HepG2 (cell line): ENCODE data around the gene PRR35. TPM values are rescaled to one million over a fixed set of nuclear protein-coding genes. Genes with fewer than 3 reads are reported as not detected.

ENCODE experiments used
- FOXC1 ChIP-seq: sonication (generic); formaldehyde crosslinking; IDR thresholded peaks from 2 replicates; pipeline ENCODE4 v1.8.0; 2022; ENCODE audit warnings: mild to moderate bottlenecking, missing genetic modification reagents, borderline replicate concordance
- GABPB1 ChIP-seq: IDR thresholded peaks from 2 replicates; pipeline ENCODE4 v1.6.1; 2016; ENCODE audit warnings: mild to moderate bottlenecking, missing genetic modification reagents, moderate library complexity, missing compliant biosample characterization
- KDM3A ChIP-seq: IDR thresholded peaks from 2 replicates; pipeline ENCODE4 v1.6.1; 2018; ENCODE audit warnings: low read depth, missing compliant biosample characterization
- KLF12 ChIP-seq: sonication (generic); formaldehyde crosslinking; IDR thresholded peaks from 2 replicates; pipeline ENCODE4 v1.4.0; 2020; ENCODE audit warnings: missing genetic modification reagents, borderline replicate concordance
- KLF16 ChIP-seq, 2 experiments: sonication (generic) in 1 of 2; formaldehyde crosslinking in 1 of 2; IDR thresholded peaks; 2 replicates each; pipeline versions ENCODE4 v1.6.1 to v1.8.0; 2016 to 2023; ENCODE audit warnings: missing genetic modification reagents in 2 of 2, missing compliant biosample characterization in 1 of 2
- NONO ChIP-seq, 2 experiments: fragments of 450-650 bp in 1 of 2; sonication (generic) in 1 of 2; formaldehyde crosslinking in 1 of 2; IDR thresholded peaks in 1 of 2; conservative IDR thresholded peaks in 1 of 2; 2 replicates each; pipeline versions ENCODE4 v1.6.1 to v1.8.0; 2017 to 2022; ENCODE audit warnings: mild to moderate bottlenecking in 1 of 2, missing genetic modification reagents in 1 of 2, moderate library complexity in 1 of 2
- PHF21A ChIP-seq: sonication (generic); formaldehyde crosslinking; IDR thresholded peaks from 2 replicates; pipeline ENCODE4 v1.5.0; 2020; ENCODE audit warnings: mild to moderate bottlenecking, missing genetic modification reagents
- PPARG ChIP-seq: conservative IDR thresholded peaks from 2 replicates; pipeline ENCODE4 v1.6.1; 2016; ENCODE audit warnings: missing biosample characterization, missing genetic modification reagents
- TBX2 ChIP-seq: sonication (generic); formaldehyde crosslinking; IDR thresholded peaks from 2 replicates; pipeline ENCODE4 v1.5.0; 2020; ENCODE audit warnings: missing genetic modification reagents, mild to moderate bottlenecking, borderline replicate concordance
- THAP11 ChIP-seq: IDR thresholded peaks from 2 replicates; pipeline ENCODE4 v1.6.1; 2016; ENCODE audit warnings: missing biosample characterization, missing genetic modification reagents
- ZFX ChIP-seq: sonication (generic); formaldehyde crosslinking; IDR thresholded peaks from 2 replicates; pipeline ENCODE4 v1.4.0; 2020; ENCODE audit warnings: mild to moderate bottlenecking, low read depth, missing genetic modification reagents, moderate library complexity
- ZMYM2 ChIP-seq: sonication (generic); formaldehyde crosslinking; IDR thresholded peaks from 2 replicates; pipeline ENCODE4 v1.8.0; 2022; ENCODE audit warnings: mild to moderate bottlenecking, missing genetic modification reagents
- ZNF672 ChIP-seq: sonication (generic); formaldehyde crosslinking; IDR thresholded peaks from 2 replicates; pipeline ENCODE4 v1.8.1; 2022; ENCODE audit warnings: missing genetic modification reagents
- ZNF768 ChIP-seq: sonication (generic); formaldehyde crosslinking; IDR thresholded peaks from 2 replicates; pipeline ENCODE4 v1.4.0; 2020; ENCODE audit warnings: missing genetic modification reagents
- polyA plus RNA-seq, 8 experiments: library from polyadenylated mRNA; depleted of rRNA in 3 of 8; stranded (reverse) in 7 of 8; unstranded in 1 of 8; fragments of >200 nt; fragmentation: Illumina TruSeq in 4 of 8; extraction: Trizol in 4 of 8; gene quantifications; 2 replicates each; pipeline versions ENCODE4 v1.2.1 to v1.2.3, GENCODE V29; 2011 to 2016; ENCODE audit warnings: low read depth in 4 of 8, missing spikeins in 1 of 8, mixed read lengths in 1 of 8; ENCODE audit not compliant: insufficient read depth in 1 of 8
- total RNA-seq, 5 experiments: library from RNA; depleted of rRNA; stranded (reverse); fragments of >200 nt; fragmentation: Illumina TruSeq; extraction: Trizol; gene quantifications; 2 replicates each; pipeline ENCODE4 v1.2.3, GENCODE V29; 2016; ENCODE audit warnings: low read depth in 1 of 5
- TF ChIP-seq, protein P1 (sequence below), 2 experiments: fragments of 450-650 bp in 1 of 2; sonication (generic) in 1 of 2; formaldehyde crosslinking; IDR thresholded peaks; 2 replicates each; pipeline versions ENCODE4 v1.5.0 to v1.8.0; 2020 to 2022; ENCODE audit warnings: mild to moderate bottlenecking in 1 of 2, missing genetic modification reagents in 1 of 2
- TF ChIP-seq, protein P2 (sequence below): IDR thresholded peaks from 2 replicates; pipeline ENCODE4 v1.6.1; 2012; ENCODE audit warnings: inconsistent platforms
- TF ChIP-seq, protein P3 (sequence below): sonication (generic); formaldehyde crosslinking; IDR thresholded peaks from 2 replicates; pipeline ENCODE4 v1.4.0; 2020; ENCODE audit warnings: missing genetic modification reagents, mild to moderate bottlenecking, borderline replicate concordance
- TF ChIP-seq, protein P4 (sequence below): sonication (generic); formaldehyde crosslinking; IDR thresholded peaks from 2 replicates; pipeline ENCODE4 v1.5.0; 2020; ENCODE audit warnings: missing genetic modification reagents, mild to moderate bottlenecking, borderline replicate concordance
- TF ChIP-seq, protein P5 (sequence below): IDR thresholded peaks from 2 replicates; pipeline ENCODE4 v1.6.1; 2018; ENCODE audit warnings: missing genetic modification reagents, mild to moderate bottlenecking, missing compliant biosample characterization

Gene PRR35
- total and polyA plus RNA-seq, 2 of the 13 experiments (the other 11 are each of a cell fraction or from before 2014, with no cell fraction given) = 0.07 to 0.16 TPM

DNA sequence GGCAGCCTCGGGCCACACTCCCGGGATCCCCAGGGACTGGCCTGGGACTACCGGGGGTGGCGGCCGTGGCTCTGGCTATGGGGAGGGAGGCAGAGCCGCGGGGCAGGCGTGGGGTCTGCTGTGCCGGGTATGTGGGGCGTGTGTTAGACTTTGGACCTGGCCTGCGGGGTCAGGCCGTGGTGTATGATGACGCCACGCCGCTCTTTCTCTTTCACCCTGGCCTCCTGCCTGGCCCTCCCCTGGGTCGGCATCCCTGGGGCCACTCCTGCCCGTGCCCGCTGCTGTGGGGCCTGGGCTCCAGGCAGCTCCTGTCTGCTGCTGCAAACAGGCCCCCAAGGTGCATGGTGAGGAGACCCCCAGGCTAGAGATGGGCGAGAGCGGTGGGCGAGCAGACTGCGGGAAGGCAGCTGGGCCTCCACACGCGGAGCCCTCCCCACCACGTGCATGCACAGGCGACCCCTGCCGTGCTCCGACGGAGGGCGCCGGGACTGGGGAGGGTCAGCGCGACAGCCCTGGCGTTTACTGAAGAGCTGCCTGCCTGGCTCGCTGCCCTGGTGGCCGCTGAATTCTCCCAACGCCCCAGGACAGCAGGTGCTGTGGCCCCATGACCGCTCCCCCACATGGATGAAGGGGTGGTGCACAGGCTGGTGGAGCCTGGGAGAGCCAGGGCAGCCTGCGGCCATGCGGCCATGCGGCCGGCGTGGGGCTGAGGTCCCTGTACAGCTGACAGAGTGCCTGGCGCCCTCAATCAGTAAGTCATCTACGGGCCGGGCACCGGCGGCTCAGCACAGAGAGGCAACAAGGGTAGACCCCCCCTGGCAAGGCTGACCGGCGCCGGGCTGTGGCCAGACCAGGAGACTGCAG lies 16.7 kb upstream of the PRR35 start (continued):
- TF ChIP-seq PPARG (CRISPR knock-in tag) (no peak), THAP11 (CRISPR knock-in tag) (peak; percentile 68), NONO (IDR thresholded peaks at IDR 0.05) (no peak), NONO (CRISPR knock-in tag; conservative IDR thresholded peaks at IDR 0.05) (peak; percentile 72), TBX2 (CRISPR knock-in tag) (peak; percentile 75; the same call in 1 of the 2 replicates), KLF16 (CRISPR knock-in tag; IDR thresholded peaks at IDR 0.05) (peak in 1 of 2 experiments; percentile 71; a peak in 1 of 4 replicates), ZFX (CRISPR knock-in tag) (peak; percentile 88), ZNF768 (CRISPR knock-in tag) (peak; percentile 11; the same call in 1 of the 2 replicates), ZMYM2 (CRISPR knock-in tag) (0 out of 2 replicates have a peak, but pooled peaks have one; percentile 23), GABPB1 (CRISPR knock-in tag) (peak; percentile 66), ZNF672 (CRISPR knock-in tag) (0 out of 2 replicates have a peak, but pooled peaks have one; percentile 38), PHF21A (CRISPR knock-in tag) (peak; percentile 66; the same call in 1 of the 2 replicates), FOXC1 (CRISPR knock-in tag) (0 out of 2 replicates have a peak, but pooled peaks have one; percentile 42), KLF12 (CRISPR knock-in tag) (0 out of 2 replicates have a peak, but pooled peaks have one; percentile 34), KDM3A (CRISPR knock-in tag) (peak; percentile 69; the same call in 1 of the 2 replicates)
- TF ChIP-seq, protein P1, sequence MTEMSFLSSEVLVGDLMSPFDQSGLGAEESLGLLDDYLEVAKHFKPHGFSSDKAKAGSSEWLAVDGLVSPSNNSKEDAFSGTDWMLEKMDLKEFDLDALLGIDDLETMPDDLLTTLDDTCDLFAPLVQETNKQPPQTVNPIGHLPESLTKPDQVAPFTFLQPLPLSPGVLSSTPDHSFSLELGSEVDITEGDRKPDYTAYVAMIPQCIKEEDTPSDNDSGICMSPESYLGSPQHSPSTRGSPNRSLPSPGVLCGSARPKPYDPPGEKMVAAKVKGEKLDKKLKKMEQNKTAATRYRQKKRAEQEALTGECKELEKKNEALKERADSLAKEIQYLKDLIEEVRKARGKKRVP (CRISPR knock-in tag; IDR thresholded peaks at IDR 0.05) = 0 out of 4 replicates have a peak, but pooled peaks of 1 of the 2 experiments have one; percentile 41
- TF ChIP-seq, protein P2, sequence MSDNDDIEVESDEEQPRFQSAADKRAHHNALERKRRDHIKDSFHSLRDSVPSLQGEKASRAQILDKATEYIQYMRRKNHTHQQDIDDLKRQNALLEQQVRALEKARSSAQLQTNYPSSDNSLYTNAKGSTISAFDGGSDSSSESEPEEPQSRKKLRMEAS = peak; percentile 90
- TF ChIP-seq, protein P3, sequence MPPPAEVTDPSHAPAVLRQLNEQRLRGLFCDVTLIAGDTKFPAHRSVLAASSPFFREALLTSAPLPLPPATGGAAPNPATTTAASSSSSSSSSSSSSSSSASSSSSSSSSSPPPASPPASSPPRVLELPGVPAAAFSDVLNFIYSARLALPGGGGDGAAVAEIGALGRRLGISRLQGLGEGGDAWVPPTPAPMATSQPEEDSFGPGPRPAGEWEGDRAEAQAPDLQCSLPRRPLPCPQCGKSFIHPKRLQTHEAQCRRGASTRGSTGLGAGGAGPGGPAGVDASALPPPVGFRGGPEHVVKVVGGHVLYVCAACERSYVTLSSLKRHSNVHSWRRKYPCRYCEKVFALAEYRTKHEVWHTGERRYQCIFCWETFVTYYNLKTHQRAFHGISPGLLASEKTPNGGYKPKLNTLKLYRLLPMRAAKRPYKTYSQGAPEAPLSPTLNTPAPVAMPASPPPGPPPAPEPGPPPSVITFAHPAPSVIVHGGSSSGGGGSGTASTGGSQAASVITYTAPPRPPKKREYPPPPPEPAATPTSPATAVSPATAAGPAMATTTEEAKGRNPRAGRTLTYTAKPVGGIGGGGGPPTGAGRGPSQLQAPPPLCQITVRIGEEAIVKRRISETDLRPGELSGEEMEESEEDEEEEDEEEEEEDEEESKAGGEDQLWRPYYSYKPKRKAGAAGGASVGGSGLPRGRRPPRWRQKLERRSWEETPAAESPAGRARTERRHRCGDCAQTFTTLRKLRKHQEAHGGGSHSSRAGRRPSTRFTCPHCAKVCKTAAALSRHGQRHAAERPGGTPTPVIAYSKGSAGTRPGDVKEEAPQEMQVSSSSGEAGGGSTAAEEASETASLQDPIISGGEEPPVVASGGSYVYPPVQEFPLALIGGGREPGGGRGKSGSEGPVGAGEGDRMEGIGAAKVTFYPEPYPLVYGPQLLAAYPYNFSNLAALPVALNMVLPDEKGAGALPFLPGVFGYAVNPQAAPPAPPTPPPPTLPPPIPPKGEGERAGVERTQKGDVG (CRISPR knock-in tag) = peak; percentile 98
- TF ChIP-seq, protein P4, sequence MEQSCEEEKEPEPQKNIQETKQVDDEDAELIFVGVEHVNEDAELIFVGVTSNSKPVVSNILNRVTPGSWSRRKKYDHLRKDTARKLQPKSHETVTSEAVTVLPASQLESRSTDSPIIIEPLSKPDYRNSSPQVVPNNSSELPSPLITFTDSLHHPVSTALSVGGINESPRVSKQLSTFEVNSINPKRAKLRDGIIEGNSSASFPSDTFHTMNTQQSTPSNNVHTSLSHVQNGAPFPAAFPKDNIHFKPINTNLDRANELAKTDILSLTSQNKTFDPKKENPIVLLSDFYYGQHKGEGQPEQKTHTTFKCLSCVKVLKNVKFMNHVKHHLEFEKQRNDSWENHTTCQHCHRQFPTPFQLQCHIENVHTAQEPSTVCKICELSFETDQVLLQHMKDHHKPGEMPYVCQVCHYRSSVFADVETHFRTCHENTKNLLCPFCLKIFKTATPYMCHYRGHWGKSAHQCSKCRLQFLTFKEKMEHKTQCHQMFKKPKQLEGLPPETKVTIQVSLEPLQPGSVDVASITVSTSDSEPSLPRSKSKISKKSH (CRISPR knock-in tag) = peak; percentile 65; the same call in 1 of the 2 replicates
- TF ChIP-seq, protein P5, sequence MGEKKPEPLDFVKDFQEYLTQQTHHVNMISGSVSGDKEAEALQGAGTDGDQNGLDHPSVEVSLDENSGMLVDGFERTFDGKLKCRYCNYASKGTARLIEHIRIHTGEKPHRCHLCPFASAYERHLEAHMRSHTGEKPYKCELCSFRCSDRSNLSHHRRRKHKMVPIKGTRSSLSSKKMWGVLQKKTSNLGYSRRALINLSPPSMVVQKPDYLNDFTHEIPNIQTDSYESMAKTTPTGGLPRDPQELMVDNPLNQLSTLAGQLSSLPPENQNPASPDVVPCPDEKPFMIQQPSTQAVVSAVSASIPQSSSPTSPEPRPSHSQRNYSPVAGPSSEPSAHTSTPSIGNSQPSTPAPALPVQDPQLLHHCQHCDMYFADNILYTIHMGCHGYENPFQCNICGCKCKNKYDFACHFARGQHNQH = 0 out of 2 replicates have a peak, but pooled peaks have one; percentile 35
